ENCODE results near the gene TXNDC17.
"Not testable (repeated sequence)": the region's sequence is repeated elsewhere in the genome, so short reads cannot be mapped to it uniquely, and the experiment has no call there.

Gene TXNDC17

GRCh38 chr17:6690641-6691040, 49.8 kb downstream of the TXNDC17 start:
- TF ChIP-seq CTCF (IDR thresholded peaks at IDR 0.05; ENCODE audit: insufficient read depth, low read length, poor library complexity, severe bottlenecking) = no peak
- Histone ChIP-seq H3K36me3 (ENCODE audit: control insufficient read depth, insufficient read depth, low read length) (no peaks in the 10 kb centered on the region), H3K27me3 (replicated peaks; ENCODE audit: control insufficient read depth, insufficient read depth, low read length) (peaks cover 2% of the 10 kb centered on the region; the same call in 1 of the 2 replicates), H3K4me3 (replicated peaks; ENCODE audit: low read depth, low read length) (no peak overlapping the region)
- DNase-seq (ENCODE audit: extremely low read depth, insufficient read length) = no peak

- TF ChIP-seq CTCF (IDR thresholded peaks at IDR 0.05; ENCODE audit: insufficient read depth, low read length, poor library complexity, severe bottlenecking) = no peak
- Histone ChIP-seq H3K27me3 (replicated peaks; ENCODE audit: control insufficient read depth, insufficient read depth, low read length) (peaks cover 2% of the 10 kb centered on the region), H3K36me3 (ENCODE audit: control insufficient read depth, insufficient read depth, low read length) (no peaks in the 10 kb centered on the region), H3K4me3 (replicated peaks; ENCODE audit: low read depth, low read length) (no peak overlapping the region)
- DNase-seq (ENCODE audit: extremely low read depth, insufficient read length) = no peak
Observed at GRCh38 chr17:6691546-6691945, 50.7 kb downstream of the TXNDC17 start.

GRCh38 chr17:6691958-6692357, 51.1 kb downstream of the TXNDC17 start:
- not testable (repeated sequence) for H3K36me3 ChIP-seq (ENCODE audit: control insufficient read depth, insufficient read depth, low read length); H3K4me3 ChIP-seq (replicated peaks; ENCODE audit: low read depth, low read length); DNase-seq (ENCODE audit: extremely low read depth, insufficient read length); H3K27me3 ChIP-seq (replicated peaks; ENCODE audit: control insufficient read depth, insufficient read depth, low read length)

Data from GM06990 (cell line).